HG02623 (cell line): Measurements from ENCODE around the gene DENND1A.

Experiments
- ATAC-seq: cut with Tn5 transposase; IDR thresholded peaks from one replicate; pipeline ENCODE4 v1.9.1; 2021; ENCODE audit warnings: moderate library complexity; ENCODE audit not compliant: unreplicated experiment

The DENND1A gene

GRCh38 chr9:123548741-123549545 is 381.0 kb downstream of the DENND1A start:
- ATAC-seq, result no peak

GRCh38 chr9:123544007-123544827 is 385.7 kb downstream of the DENND1A start:
- ATAC-seq, result no peak

GRCh38 chr9:123543492-123543891 is 386.4 kb downstream of the DENND1A start:
- ATAC-seq, result no peak

- ATAC-seq, result no peak
These were observed 387.3 kb downstream of the DENND1A start for GRCh38 chr9:123542435-123543225.

GRCh38 chr9:123541411-123541810 is 388.5 kb downstream of the DENND1A start:
- no peak for ATAC-seq

- no peak for ATAC-seq
These were observed 389.5 kb downstream of the DENND1A start for GRCh38 chr9:123540457-123540856.

- no peak for ATAC-seq
These were observed 392.1 kb downstream of the DENND1A start for GRCh38 chr9:123537809-123538208.

- no peak for ATAC-seq
These were observed 393.5 kb downstream of the DENND1A start for GRCh38 chr9:123536455-123536868.

GRCh38 chr9:123534336-123534735 is 395.6 kb downstream of the DENND1A start:
- no peak for ATAC-seq

GRCh38 chr9:123530244-123530643 is 399.7 kb downstream of the DENND1A start:
- ATAC-seq, result no peak

GRCh38 chr9:123528501-123528900 is 401.4 kb downstream of the DENND1A start:
- no peak for ATAC-seq

- ATAC-seq, result no peak
These were observed 401.9 kb downstream of the DENND1A start for GRCh38 chr9:123527981-123528380.

- ATAC-seq, result no peak
These were observed 404.0 kb downstream of the DENND1A start for GRCh38 chr9:123525957-123526356.

- no peak for ATAC-seq
These were observed 404.5 kb downstream of the DENND1A start for GRCh38 chr9:123525424-123525823.

GRCh38 chr9:123524866-123525265 is 405.1 kb downstream of the DENND1A start:
- no peak for ATAC-seq

GRCh38 chr9:123523845-123524244 is 406.1 kb downstream of the DENND1A start:
- ATAC-seq, result no peak

- no peak for ATAC-seq
These were observed 406.9 kb downstream of the DENND1A start for GRCh38 chr9:123523001-123523400.

GRCh38 chr9:123522251-123522650 is 407.7 kb downstream of the DENND1A start:
- ATAC-seq, result no peak

GRCh38 chr9:123518338-123518737 is 411.6 kb downstream of the DENND1A start:
- no peak for ATAC-seq

- ATAC-seq, result no peak
These were observed 412.4 kb downstream of the DENND1A start for GRCh38 chr9:123517512-123517911.

GRCh38 chr9:123514766-123515165 is 415.2 kb downstream of the DENND1A start:
- ATAC-seq, result no peak
